ENCODE measurements around the gene GALNT17.
"Not testable (repeated sequence)": the region's sequence is repeated elsewhere in the genome, so short reads cannot be mapped to it uniquely, and the experiment has no call there.

The GALNT17 gene

GRCh38 chr7:71558806-71559613 is 427.1 kb downstream of the GALNT17 start:
- no peak for FAIRE-seq
- TF ChIP-seq POLR2A (IDR thresholded peaks at IDR 0.05; ENCODE audit: low read depth, low read length) (no peak), POLR2AphosphoS5 (IDR thresholded peaks at IDR 0.05; ENCODE audit: low read depth, low read length) (no peak), TAF1 (IDR thresholded peaks at IDR 0.05; ENCODE audit: borderline replicate concordance, low read depth, low read length) (no peak)
- DNase-seq (ENCODE audit: insufficient read length): no peak

GRCh38 chr7:71560354-71560995 is 428.5 kb downstream of the GALNT17 start:
- FAIRE-seq (no peak), DNase-seq (ENCODE audit: insufficient read length) (no peak)
- TF ChIP-seq POLR2AphosphoS5 (IDR thresholded peaks at IDR 0.05; ENCODE audit: low read depth, low read length): no peak
- TF ChIP-seq TAF1 (IDR thresholded peaks at IDR 0.05; ENCODE audit: borderline replicate concordance, low read depth, low read length): no peak
- no peak for TF ChIP-seq POLR2A (IDR thresholded peaks at IDR 0.05; ENCODE audit: low read depth, low read length)

GRCh38 chr7:71563276-71563675 is 431.3 kb downstream of the GALNT17 start:
- TF ChIP-seq POLR2A (IDR thresholded peaks at IDR 0.05; ENCODE audit: low read depth, low read length) (no peak), POLR2AphosphoS5 (IDR thresholded peaks at IDR 0.05; ENCODE audit: low read depth, low read length) (no peak), TAF1 (IDR thresholded peaks at IDR 0.05; ENCODE audit: borderline replicate concordance, low read depth, low read length) (no peak)
- DNase-seq (ENCODE audit: insufficient read length) (no peak), FAIRE-seq (no peak)

- TF ChIP-seq POLR2AphosphoS5 (IDR thresholded peaks at IDR 0.05; ENCODE audit: low read depth, low read length): no peak
- no peak for TF ChIP-seq POLR2A (IDR thresholded peaks at IDR 0.05; ENCODE audit: low read depth, low read length)
- TF ChIP-seq TAF1 (IDR thresholded peaks at IDR 0.05; ENCODE audit: borderline replicate concordance, low read depth, low read length): no peak
- FAIRE-seq (no peak), DNase-seq (ENCODE audit: insufficient read length) (no peak)
These were observed 434.4 kb downstream of the GALNT17 start for GRCh38 chr7:71566376-71566775.

GRCh38 chr7:71566991-71567390 is 435.0 kb downstream of the GALNT17 start:
- DNase-seq (ENCODE audit: insufficient read length): no peak
- FAIRE-seq: no peak

GRCh38 chr7:71574153-71574860 is 442.4 kb downstream of the GALNT17 start:
- DNase-seq (ENCODE audit: insufficient read length): no peak
- FAIRE-seq: no peak
- no peak for TF ChIP-seq POLR2AphosphoS5 (IDR thresholded peaks at IDR 0.05; ENCODE audit: low read depth, low read length)
- TF ChIP-seq POLR2A (IDR thresholded peaks at IDR 0.05; ENCODE audit: low read depth, low read length): no peak
- TF ChIP-seq TAF1 (IDR thresholded peaks at IDR 0.05; ENCODE audit: borderline replicate concordance, low read depth, low read length): no peak

More at GRCh38 chr7:71566991-71567390, 435.0 kb downstream of the GALNT17 start:
- TF ChIP-seq POLR2AphosphoS5 (IDR thresholded peaks at IDR 0.05; ENCODE audit: low read depth, low read length): no peak
- no peak for TF ChIP-seq POLR2A (IDR thresholded peaks at IDR 0.05; ENCODE audit: low read depth, low read length)
- no peak for TF ChIP-seq TAF1 (IDR thresholded peaks at IDR 0.05; ENCODE audit: borderline replicate concordance, low read depth, low read length)

GRCh38 chr7:71580027-71580426 is 448.1 kb downstream of the GALNT17 start:
- no peak for FAIRE-seq
- DNase-seq (ENCODE audit: insufficient read length): no peak
- TF ChIP-seq POLR2AphosphoS5 (IDR thresholded peaks at IDR 0.05; ENCODE audit: low read depth, low read length) (no peak), TAF1 (IDR thresholded peaks at IDR 0.05; ENCODE audit: borderline replicate concordance, low read depth, low read length) (no peak), POLR2A (IDR thresholded peaks at IDR 0.05; ENCODE audit: low read depth, low read length) (no peak)

GRCh38 chr7:71584256-71584655 is 452.3 kb downstream of the GALNT17 start:
- no peak for DNase-seq (ENCODE audit: insufficient read length)
- no peak for FAIRE-seq
- no peak for TF ChIP-seq TAF1 (IDR thresholded peaks at IDR 0.05; ENCODE audit: borderline replicate concordance, low read depth, low read length)
- TF ChIP-seq POLR2A (IDR thresholded peaks at IDR 0.05; ENCODE audit: low read depth, low read length): no peak
- no peak for TF ChIP-seq POLR2AphosphoS5 (IDR thresholded peaks at IDR 0.05; ENCODE audit: low read depth, low read length)

GRCh38 chr7:71591876-71592275 is 459.9 kb downstream of the GALNT17 start:
- FAIRE-seq (no peak), DNase-seq (ENCODE audit: insufficient read length) (no peak)
- TF ChIP-seq POLR2AphosphoS5 (IDR thresholded peaks at IDR 0.05; ENCODE audit: low read depth, low read length) (no peak), POLR2A (IDR thresholded peaks at IDR 0.05; ENCODE audit: low read depth, low read length) (no peak), TAF1 (IDR thresholded peaks at IDR 0.05; ENCODE audit: borderline replicate concordance, low read depth, low read length) (no peak)

- not testable (repeated sequence) for FAIRE-seq; DNase-seq (ENCODE audit: insufficient read length)
These were observed 460.4 kb downstream of the GALNT17 start for GRCh38 chr7:71592388-71592787.

- FAIRE-seq (no peak), DNase-seq (ENCODE audit: insufficient read length) (no peak)
- no peak for TF ChIP-seq POLR2A (IDR thresholded peaks at IDR 0.05; ENCODE audit: low read depth, low read length)
- TF ChIP-seq POLR2AphosphoS5 (IDR thresholded peaks at IDR 0.05; ENCODE audit: low read depth, low read length): no peak
These were observed 462.8 kb downstream of the GALNT17 start for GRCh38 chr7:71594736-71595135.

- TF ChIP-seq POLR2A (IDR thresholded peaks at IDR 0.05; ENCODE audit: low read depth, low read length): no peak
- TF ChIP-seq TAF1 (IDR thresholded peaks at IDR 0.05; ENCODE audit: borderline replicate concordance, low read depth, low read length): no peak
- no peak for TF ChIP-seq POLR2AphosphoS5 (IDR thresholded peaks at IDR 0.05; ENCODE audit: low read depth, low read length)
- DNase-seq (ENCODE audit: insufficient read length) (no peak), FAIRE-seq (no peak)
These were observed 463.2 kb downstream of the GALNT17 start for GRCh38 chr7:71595176-71595575.

All from GM12892 (cell line).